Keratinocyte (primary cell): Measurements from ENCODE around the gene AEN.

ENCODE experiments used
- CTCF ChIP-seq, 3 experiments: IDR thresholded peaks in 1 of 3; conservative IDR thresholded peaks in 1 of 3; optimal IDR thresholded peaks in 1 of 3; 2 replicates in 2 of 3; 3 replicates in 1 of 3; pipeline versions ENCODE3 to v1.5.1; 2011; ENCODE audit warnings: low read length in 3 of 3, mild to moderate bottlenecking in 3 of 3, moderate library complexity in 2 of 3, control low read depth in 1 of 3, inconsistent platforms in 1 of 3; ENCODE audit not compliant: insufficient read depth in 2 of 3; ENCODE audit errors: extremely low read depth in 1 of 3
- EZH2 ChIP-seq: IDR thresholded peaks from one replicate; pipeline ENCODE4 v1.6.1; 2012; ENCODE audit warnings: inconsistent platforms, mild to moderate bottlenecking, low read length, moderate library complexity

- TF ChIP-seq CTCF (optimal IDR thresholded peaks at IDR 0.05 in 1 of 3, IDR thresholded peaks at IDR 0.05 in 1 of 3, conservative IDR thresholded peaks at IDR 0.05 in 1 of 3; ENCODE audit: extremely low read depth in 1 of 3, insufficient read depth in 2 of 3, low read length in 3 of 3) (no peak), EZH2 (no peak)
Measured at GRCh38 chr15:88663141-88663621, 42.0 kb downstream of the AEN start.
